Gastroesophageal sphincter (tissue), 3 donors: Measurements from ENCODE around the gene TEX48.

Experiments used
- POLR2A ChIP-seq, 2 donors: fragments of 450-650 bp; IDR thresholded peaks; one replicate each; pipeline ENCODE4 v1.6.1; 2017; ENCODE audit warnings: antibody characterized with exemption in 2 of 2, mild to moderate bottlenecking in 2 of 2, moderate library complexity in 1 of 2
- POLR2AphosphoS5 ChIP-seq: sonication (generic); formaldehyde crosslinking; IDR thresholded peaks from one replicate; pipeline ENCODE4 v1.6.1; 2017; ENCODE audit warnings: antibody characterized with exemption
- TF ChIP-seq, protein P1 (sequence below), 4 experiments: fragments of 200-600 bp in 2 of 4; fragments of 450-650 bp in 2 of 4; sonication (generic) in 1 of 4; IDR thresholded peaks; one replicate each; pipeline ENCODE4 v1.5.1; 2017 to 2019; ENCODE audit warnings: antibody characterized with exemption in 4 of 4, mild to moderate bottlenecking in 2 of 4, moderate library complexity in 2 of 4

DNA sequence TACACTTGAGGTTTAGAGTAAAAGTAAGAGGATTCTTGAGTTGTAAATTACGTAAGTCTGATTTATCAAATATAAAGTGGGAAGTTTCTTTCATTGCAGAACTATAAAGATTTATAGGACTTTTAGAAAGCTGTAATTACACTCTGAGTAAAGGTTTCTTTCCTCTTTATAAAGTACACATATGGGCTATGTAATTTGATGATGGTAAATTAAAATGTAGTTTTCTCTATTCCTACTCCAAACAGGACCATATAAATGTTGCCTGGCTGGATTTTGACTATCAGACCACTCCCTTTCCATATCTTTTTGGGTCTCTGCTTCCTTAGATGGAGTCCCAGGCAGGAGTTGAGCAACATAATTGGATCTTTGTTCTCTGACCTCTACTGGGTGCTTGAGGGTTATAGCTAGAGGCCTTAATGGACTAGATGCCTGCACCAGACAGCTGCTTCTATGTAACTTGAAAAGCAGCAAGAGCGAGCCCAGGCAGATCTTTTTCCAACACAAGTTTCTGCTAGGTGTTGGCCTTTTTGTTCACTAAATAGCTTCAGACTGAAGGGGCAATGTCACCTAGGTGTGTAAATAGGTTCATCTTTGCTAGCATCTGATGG is 11.4 kb upstream of the TEX48 start:
- TF ChIP-seq POLR2AphosphoS5 (no peak), POLR2A (IDR thresholded peaks at IDR 0.05) (no peak)
- TF ChIP-seq, protein P1, sequence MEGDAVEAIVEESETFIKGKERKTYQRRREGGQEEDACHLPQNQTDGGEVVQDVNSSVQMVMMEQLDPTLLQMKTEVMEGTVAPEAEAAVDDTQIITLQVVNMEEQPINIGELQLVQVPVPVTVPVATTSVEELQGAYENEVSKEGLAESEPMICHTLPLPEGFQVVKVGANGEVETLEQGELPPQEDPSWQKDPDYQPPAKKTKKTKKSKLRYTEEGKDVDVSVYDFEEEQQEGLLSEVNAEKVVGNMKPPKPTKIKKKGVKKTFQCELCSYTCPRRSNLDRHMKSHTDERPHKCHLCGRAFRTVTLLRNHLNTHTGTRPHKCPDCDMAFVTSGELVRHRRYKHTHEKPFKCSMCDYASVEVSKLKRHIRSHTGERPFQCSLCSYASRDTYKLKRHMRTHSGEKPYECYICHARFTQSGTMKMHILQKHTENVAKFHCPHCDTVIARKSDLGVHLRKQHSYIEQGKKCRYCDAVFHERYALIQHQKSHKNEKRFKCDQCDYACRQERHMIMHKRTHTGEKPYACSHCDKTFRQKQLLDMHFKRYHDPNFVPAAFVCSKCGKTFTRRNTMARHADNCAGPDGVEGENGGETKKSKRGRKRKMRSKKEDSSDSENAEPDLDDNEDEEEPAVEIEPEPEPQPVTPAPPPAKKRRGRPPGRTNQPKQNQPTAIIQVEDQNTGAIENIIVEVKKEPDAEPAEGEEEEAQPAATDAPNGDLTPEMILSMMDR (IDR thresholded peaks at IDR 0.05): no peak
